GM21737 (cell line): ENCODE measurements around the gene TTC38.
A peak's percentile ranks its signal among the peaks of the same experiment; 100 is the strongest.

Source experiments
- ATAC-seq: cut with Tn5 transposase; IDR thresholded peaks from one replicate; pipeline ENCODE4 v1.9.1; 2021; ENCODE audit warnings: mild to moderate bottlenecking, moderate library complexity; ENCODE audit not compliant: unreplicated experiment

TTC38 gene

GRCh38 chr22:46267431-46268279 is at the start of gene TTC38:
TSS of gene TTC38 (plus strand) at chr22:46268008. CDS start at chr22:46268040, 32 bp downstream.
- peak; percentile 87 for ATAC-seq

- no peak for ATAC-seq
Measured at GRCh38 chr22:46219636-46220035, 48.2 kb upstream of the TTC38 start.

- ATAC-seq = no peak
Measured at GRCh38 chr22:46220921-46221320, 46.9 kb upstream of the TTC38 start.

- ATAC-seq = no peak
Measured at GRCh38 chr22:46224044-46224897, 43.5 kb upstream of the TTC38 start.

- ATAC-seq = no peak
Measured at GRCh38 chr22:46224898-46225290, 42.9 kb upstream of the TTC38 start.

GRCh38 chr22:46225631-46226030 is 42.2 kb upstream of the TTC38 start:
- no peak for ATAC-seq

GRCh38 chr22:46226577-46226976 is 41.2 kb upstream of the TTC38 start:
- ATAC-seq = no peak

GRCh38 chr22:46229701-46230100 is 38.1 kb upstream of the TTC38 start:
- ATAC-seq = no peak

- ATAC-seq = no peak
Measured at GRCh38 chr22:46230262-46230901, 37.4 kb upstream of the TTC38 start.

GRCh38 chr22:46233231-46233630 is 34.6 kb upstream of the TTC38 start:
- ATAC-seq = no peak

- ATAC-seq = no peak
Measured at GRCh38 chr22:46234969-46235368, 32.8 kb upstream of the TTC38 start.

GRCh38 chr22:46237453-46238124 is 30.2 kb upstream of the TTC38 start:
- no peak for ATAC-seq

GRCh38 chr22:46238541-46238940 is 29.3 kb upstream of the TTC38 start:
- ATAC-seq = no peak

- no peak for ATAC-seq
Measured at GRCh38 chr22:46239261-46240048, 28.4 kb upstream of the TTC38 start.

- ATAC-seq = no peak
Measured at GRCh38 chr22:46240073-46240472, 27.7 kb upstream of the TTC38 start.

GRCh38 chr22:46240506-46240905 is 27.3 kb upstream of the TTC38 start:
- no peak for ATAC-seq

GRCh38 chr22:46240907-46241306 is 26.9 kb upstream of the TTC38 start:
- no peak for ATAC-seq

- ATAC-seq = no peak
Measured at GRCh38 chr22:46241396-46242007, 26.3 kb upstream of the TTC38 start.

- ATAC-seq = no peak
Measured at GRCh38 chr22:46242076-46242475, 25.7 kb upstream of the TTC38 start.

- ATAC-seq = no peak
Measured at GRCh38 chr22:46244771-46245170, 23.0 kb upstream of the TTC38 start.
